ENCODE data around the gene ZNF549. TPM values are rescaled to one million over a fixed set of nuclear protein-coding genes. Genes with fewer than 3 reads are reported as not detected.

The ZNF549 gene
- total RNA-seq, 1 experiment from 2014 or later: not detected

Other genes starting within 250 kb of the ZNF549 start
- gene ZNF460, start 246.9 kb upstream of the ZNF549 start, total RNA-seq (2021; ENCODE audit: unreplicated experiment): 43.1 TPM
- gene ZNF543, start 206.9 kb upstream of the ZNF549 start, total RNA-seq (2021; ENCODE audit: unreplicated experiment): 7.6 TPM
- gene ZNF304, start 176.1 kb upstream of the ZNF549 start, total RNA-seq (2021; ENCODE audit: unreplicated experiment): 6.3 TPM
- 3.9 TPM for gene TRAPPC2B, start 163.8 kb upstream of the ZNF549 start, total RNA-seq (2021; ENCODE audit: unreplicated experiment)
- 1.4 TPM for gene ZNF547, start 163.8 kb upstream of the ZNF549 start, total RNA-seq (2021; ENCODE audit: unreplicated experiment)
- 8.7 TPM for gene ZNF548, start 137.5 kb upstream of the ZNF549 start, total RNA-seq (2021; ENCODE audit: unreplicated experiment)
- 5.1 TPM for gene ZNF17, start 116.2 kb upstream of the ZNF549 start, total RNA-seq (2021; ENCODE audit: unreplicated experiment)
- 18.0 TPM for gene ZNF749, start 92.0 kb upstream of the ZNF549 start, total RNA-seq (2021; ENCODE audit: unreplicated experiment)
- gene VN1R1, start 70.2 kb upstream of the ZNF549 start, total RNA-seq (2021; ENCODE audit: unreplicated experiment): not detected
- gene ZNF772, start 49.8 kb upstream of the ZNF549 start, total RNA-seq (2021; ENCODE audit: unreplicated experiment): 0.37 TPM
- 1.9 TPM for gene ZNF419, start 39.6 kb upstream of the ZNF549 start, total RNA-seq (2021; ENCODE audit: unreplicated experiment)
- gene ZNF773, start 27.4 kb upstream of the ZNF549 start, total RNA-seq (2021; ENCODE audit: unreplicated experiment): 0.42 TPM
- gene ZNF550, start 32.5 kb downstream of the ZNF549 start, total RNA-seq (2021; ENCODE audit: unreplicated experiment): 3.1 TPM
- 4.0 TPM for gene ZNF416, start 51.6 kb downstream of the ZNF549 start, total RNA-seq (2021; ENCODE audit: unreplicated experiment)
- not detected for gene ZIK1, start 56.8 kb downstream of the ZNF549 start, total RNA-seq (2021; ENCODE audit: unreplicated experiment)
- 3.8 TPM for gene ZNF530, start 72.5 kb downstream of the ZNF549 start, total RNA-seq (2021; ENCODE audit: unreplicated experiment)
- gene ZNF134, start 86.9 kb downstream of the ZNF549 start, total RNA-seq (2021; ENCODE audit: unreplicated experiment): 8.4 TPM
- gene ZNF211, start 105.8 kb downstream of the ZNF549 start, total RNA-seq (2021; ENCODE audit: unreplicated experiment): 6.7 TPM
- not detected for gene ZSCAN4, start 141.6 kb downstream of the ZNF549 start, total RNA-seq (2021; ENCODE audit: unreplicated experiment)
- gene ZNF551, start 154.6 kb downstream of the ZNF549 start, total RNA-seq (2021; ENCODE audit: unreplicated experiment): 10.8 TPM
- gene ZNF154, start 181.8 kb downstream of the ZNF549 start, total RNA-seq (2021; ENCODE audit: unreplicated experiment): 0.10 TPM
- not detected for gene ZNF671, start 200.3 kb downstream of the ZNF549 start, total RNA-seq (2021; ENCODE audit: unreplicated experiment)
- 8.6 TPM for gene ZNF776, start 219.5 kb downstream of the ZNF549 start, total RNA-seq (2021; ENCODE audit: unreplicated experiment)
- gene ZNF586, start 242.3 kb downstream of the ZNF549 start, total RNA-seq (2021; ENCODE audit: unreplicated experiment): 3.5 TPM